ENCODE results near the gene NFATC1.

GRCh38 chr18:79354350-79354749 lies 41.4 kb upstream of the NFATC1 start:
- TF ChIP-seq CTCF (IDR thresholded peaks at IDR 0.05) = no peak
- no peak for TF ChIP-seq POLR2A (IDR thresholded peaks at IDR 0.05)
